Gastrocnemius medialis (tissue), 4 donors: Measurements from ENCODE around the gene MFAP2.

ENCODE experiments used
- POLR2A ChIP-seq, 2 donors: fragments of 450-650 bp; IDR thresholded peaks; one replicate each; pipeline ENCODE4 v1.6.1; 2017; ENCODE audit warnings: antibody characterized with exemption in 2 of 2, mild to moderate bottlenecking in 2 of 2, moderate library complexity in 2 of 2
- TF ChIP-seq, protein P1 (sequence below), 5 experiments: fragments of 450-650 bp in 3 of 5; fragments of 200-600 bp in 2 of 5; sonication (generic) in 2 of 5; IDR thresholded peaks in 4 of 5; conservative IDR thresholded peaks in 1 of 5; 1 replicate in 4 of 5; 2 replicates in 1 of 5; pipeline ENCODE4 v1.5.1; 2016 to 2019; ENCODE audit warnings: antibody characterized with exemption in 5 of 5, mild to moderate bottlenecking in 3 of 5, moderate library complexity in 3 of 5

DNA sequence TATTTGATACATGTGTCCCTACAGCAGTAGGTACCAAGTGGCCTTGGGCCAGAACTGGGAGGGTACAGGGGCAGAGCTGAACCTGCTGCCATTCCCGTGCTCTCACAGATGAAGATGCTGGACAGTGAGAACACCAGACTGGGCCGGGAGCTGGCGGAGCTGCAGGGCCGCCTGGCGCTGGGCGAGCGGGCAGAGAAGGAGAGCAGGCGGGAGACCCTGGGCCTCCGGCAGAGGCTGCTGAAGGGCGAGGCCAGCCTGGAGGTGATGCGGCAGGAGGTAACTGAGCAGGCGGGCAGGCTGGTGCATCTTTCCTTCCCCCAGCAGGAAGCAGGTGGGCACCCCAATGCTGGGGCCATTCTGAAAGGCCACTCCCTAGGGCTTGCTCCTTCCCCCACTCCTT lies 21.9 kb downstream of the MFAP2 start:
- TF ChIP-seq, protein P1, sequence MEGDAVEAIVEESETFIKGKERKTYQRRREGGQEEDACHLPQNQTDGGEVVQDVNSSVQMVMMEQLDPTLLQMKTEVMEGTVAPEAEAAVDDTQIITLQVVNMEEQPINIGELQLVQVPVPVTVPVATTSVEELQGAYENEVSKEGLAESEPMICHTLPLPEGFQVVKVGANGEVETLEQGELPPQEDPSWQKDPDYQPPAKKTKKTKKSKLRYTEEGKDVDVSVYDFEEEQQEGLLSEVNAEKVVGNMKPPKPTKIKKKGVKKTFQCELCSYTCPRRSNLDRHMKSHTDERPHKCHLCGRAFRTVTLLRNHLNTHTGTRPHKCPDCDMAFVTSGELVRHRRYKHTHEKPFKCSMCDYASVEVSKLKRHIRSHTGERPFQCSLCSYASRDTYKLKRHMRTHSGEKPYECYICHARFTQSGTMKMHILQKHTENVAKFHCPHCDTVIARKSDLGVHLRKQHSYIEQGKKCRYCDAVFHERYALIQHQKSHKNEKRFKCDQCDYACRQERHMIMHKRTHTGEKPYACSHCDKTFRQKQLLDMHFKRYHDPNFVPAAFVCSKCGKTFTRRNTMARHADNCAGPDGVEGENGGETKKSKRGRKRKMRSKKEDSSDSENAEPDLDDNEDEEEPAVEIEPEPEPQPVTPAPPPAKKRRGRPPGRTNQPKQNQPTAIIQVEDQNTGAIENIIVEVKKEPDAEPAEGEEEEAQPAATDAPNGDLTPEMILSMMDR (IDR thresholded peaks at IDR 0.05 in 4 of 5, conservative IDR thresholded peaks at IDR 0.05 in 1 of 5) = no peak
- TF ChIP-seq POLR2A (IDR thresholded peaks at IDR 0.05) = no peak
